ENCODE results near the gene ACYP1. TPM values are rescaled to one million over a fixed set of nuclear protein-coding genes. Genes with fewer than 3 reads are reported as not detected.

The ACYP1 gene
- total and polyA plus RNA-seq, 9 of the 15 experiments (the other 6 are each of a cell fraction or from before 2014, with no cell fraction given) = 19.9 to 113 (median 52.3) TPM

DNA sequence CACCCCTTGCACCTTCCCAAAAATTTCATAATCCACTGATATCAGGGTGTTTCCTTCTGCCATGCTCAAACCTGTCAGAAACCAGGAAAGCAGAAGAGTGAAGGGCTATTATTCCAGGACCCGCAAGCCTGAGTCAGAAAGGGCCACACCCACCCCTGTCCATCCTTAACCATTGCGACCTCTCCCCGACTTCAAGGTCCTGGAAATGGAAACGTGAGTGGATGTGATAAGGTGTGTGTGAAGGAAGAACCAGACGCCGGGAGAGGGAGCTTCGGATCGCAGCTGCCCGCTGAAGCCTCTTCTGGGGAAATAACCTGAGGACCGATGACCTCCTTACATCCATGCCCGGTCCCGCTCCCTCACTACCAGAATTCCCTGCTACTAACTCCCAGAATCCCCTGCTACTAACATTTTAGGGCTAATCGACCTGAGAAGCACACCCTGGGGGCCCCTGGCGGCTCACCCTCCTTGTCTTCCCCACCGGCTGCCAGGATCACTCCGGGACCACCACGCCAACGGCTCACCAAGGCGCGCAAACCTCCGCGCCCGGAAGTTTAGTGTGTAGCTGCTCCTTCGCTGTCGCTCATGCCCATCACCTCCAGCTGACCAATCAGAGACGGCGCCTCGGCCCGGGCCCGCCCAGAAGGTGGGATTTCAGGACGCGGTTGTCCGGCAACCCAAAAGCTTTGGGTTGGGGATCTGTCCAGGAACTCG lies at the start of gene ACYP1 (continued):
- TF ChIP-seq, protein P1, sequence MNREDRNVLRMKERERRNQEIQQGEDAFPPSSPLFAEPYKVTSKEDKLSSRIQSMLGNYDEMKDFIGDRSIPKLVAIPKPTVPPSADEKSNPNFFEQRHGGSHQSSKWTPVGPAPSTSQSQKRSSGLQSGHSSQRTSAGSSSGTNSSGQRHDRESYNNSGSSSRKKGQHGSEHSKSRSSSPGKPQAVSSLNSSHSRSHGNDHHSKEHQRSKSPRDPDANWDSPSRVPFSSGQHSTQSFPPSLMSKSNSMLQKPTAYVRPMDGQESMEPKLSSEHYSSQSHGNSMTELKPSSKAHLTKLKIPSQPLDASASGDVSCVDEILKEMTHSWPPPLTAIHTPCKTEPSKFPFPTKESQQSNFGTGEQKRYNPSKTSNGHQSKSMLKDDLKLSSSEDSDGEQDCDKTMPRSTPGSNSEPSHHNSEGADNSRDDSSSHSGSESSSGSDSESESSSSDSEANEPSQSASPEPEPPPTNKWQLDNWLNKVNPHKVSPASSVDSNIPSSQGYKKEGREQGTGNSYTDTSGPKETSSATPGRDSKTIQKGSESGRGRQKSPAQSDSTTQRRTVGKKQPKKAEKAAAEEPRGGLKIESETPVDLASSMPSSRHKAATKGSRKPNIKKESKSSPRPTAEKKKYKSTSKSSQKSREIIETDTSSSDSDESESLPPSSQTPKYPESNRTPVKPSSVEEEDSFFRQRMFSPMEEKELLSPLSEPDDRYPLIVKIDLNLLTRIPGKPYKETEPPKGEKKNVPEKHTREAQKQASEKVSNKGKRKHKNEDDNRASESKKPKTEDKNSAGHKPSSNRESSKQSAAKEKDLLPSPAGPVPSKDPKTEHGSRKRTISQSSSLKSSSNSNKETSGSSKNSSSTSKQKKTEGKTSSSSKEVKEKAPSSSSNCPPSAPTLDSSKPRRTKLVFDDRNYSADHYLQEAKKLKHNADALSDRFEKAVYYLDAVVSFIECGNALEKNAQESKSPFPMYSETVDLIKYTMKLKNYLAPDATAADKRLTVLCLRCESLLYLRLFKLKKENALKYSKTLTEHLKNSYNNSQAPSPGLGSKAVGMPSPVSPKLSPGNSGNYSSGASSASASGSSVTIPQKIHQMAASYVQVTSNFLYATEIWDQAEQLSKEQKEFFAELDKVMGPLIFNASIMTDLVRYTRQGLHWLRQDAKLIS (CRISPR knock-in tag; IDR thresholded peaks at IDR 0.05) = no peak
- TF ChIP-seq MTA3 (IDR thresholded peaks at IDR 0.05; ENCODE audit: borderline replicate concordance) (0 out of 2 replicates have a peak, but pooled peaks have one; percentile 33), HIVEP1 (CRISPR knock-in tag; IDR thresholded peaks at IDR 0.05) (no peak), SNIP1 (IDR thresholded peaks at IDR 0.05; ENCODE audit: low read depth) (no peak), ZNF699 (CRISPR knock-in tag; IDR thresholded peaks at IDR 0.05; ENCODE audit: insufficient replicate concordance) (no peak), TSC22D4 (tag; IDR thresholded peaks at IDR 0.05) (no peak), MTF1 (CRISPR knock-in tag; IDR thresholded peaks at IDR 0.05; ENCODE audit: borderline replicate concordance) (no peak), ZNF436 (CRISPR knock-in tag; IDR thresholded peaks at IDR 0.05) (no peak), ZC3H8 (IDR thresholded peaks at IDR 0.05) (no peak), SRSF7 (optimal IDR thresholded peaks at IDR 0.05; ENCODE audit: low read depth, low read length) (no peak)
- TF ChIP-seq, protein P2, sequence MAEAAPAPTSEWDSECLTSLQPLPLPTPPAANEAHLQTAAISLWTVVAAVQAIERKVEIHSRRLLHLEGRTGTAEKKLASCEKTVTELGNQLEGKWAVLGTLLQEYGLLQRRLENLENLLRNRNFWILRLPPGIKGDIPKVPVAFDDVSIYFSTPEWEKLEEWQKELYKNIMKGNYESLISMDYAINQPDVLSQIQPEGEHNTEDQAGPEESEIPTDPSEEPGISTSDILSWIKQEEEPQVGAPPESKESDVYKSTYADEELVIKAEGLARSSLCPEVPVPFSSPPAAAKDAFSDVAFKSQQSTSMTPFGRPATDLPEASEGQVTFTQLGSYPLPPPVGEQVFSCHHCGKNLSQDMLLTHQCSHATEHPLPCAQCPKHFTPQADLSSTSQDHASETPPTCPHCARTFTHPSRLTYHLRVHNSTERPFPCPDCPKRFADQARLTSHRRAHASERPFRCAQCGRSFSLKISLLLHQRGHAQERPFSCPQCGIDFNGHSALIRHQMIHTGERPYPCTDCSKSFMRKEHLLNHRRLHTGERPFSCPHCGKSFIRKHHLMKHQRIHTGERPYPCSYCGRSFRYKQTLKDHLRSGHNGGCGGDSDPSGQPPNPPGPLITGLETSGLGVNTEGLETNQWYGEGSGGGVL (CRISPR knock-in tag; IDR thresholded peaks at IDR 0.05) = no peak
- TF ChIP-seq, protein P3, sequence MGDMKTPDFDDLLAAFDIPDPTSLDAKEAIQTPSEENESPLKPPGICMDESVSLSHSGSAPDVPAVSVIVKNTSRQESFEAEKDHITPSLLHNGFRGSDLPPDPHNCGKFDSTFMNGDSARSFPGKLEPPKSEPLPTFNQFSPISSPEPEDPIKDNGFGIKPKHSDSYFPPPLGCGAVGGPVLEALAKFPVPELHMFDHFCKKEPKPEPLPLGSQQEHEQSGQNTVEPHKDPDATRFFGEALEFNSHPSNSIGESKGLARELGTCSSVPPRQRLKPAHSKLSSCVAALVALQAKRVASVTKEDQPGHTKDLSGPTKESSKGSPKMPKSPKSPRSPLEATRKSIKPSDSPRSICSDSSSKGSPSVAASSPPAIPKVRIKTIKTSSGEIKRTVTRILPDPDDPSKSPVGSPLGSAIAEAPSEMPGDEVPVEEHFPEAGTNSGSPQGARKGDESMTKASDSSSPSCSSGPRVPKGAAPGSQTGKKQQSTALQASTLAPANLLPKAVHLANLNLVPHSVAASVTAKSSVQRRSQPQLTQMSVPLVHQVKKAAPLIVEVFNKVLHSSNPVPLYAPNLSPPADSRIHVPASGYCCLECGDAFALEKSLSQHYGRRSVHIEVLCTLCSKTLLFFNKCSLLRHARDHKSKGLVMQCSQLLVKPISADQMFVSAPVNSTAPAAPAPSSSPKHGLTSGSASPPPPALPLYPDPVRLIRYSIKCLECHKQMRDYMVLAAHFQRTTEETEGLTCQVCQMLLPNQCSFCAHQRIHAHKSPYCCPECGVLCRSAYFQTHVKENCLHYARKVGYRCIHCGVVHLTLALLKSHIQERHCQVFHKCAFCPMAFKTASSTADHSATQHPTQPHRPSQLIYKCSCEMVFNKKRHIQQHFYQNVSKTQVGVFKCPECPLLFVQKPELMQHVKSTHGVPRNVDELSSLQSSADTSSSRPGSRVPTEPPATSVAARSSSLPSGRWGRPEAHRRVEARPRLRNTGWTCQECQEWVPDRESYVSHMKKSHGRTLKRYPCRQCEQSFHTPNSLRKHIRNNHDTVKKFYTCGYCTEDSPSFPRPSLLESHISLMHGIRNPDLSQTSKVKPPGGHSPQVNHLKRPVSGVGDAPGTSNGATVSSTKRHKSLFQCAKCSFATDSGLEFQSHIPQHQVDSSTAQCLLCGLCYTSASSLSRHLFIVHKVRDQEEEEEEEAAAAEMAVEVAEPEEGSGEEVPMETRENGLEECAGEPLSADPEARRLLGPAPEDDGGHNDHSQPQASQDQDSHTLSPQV (IDR thresholded peaks at IDR 0.05) = no peak
- TF ChIP-seq, protein P4, sequence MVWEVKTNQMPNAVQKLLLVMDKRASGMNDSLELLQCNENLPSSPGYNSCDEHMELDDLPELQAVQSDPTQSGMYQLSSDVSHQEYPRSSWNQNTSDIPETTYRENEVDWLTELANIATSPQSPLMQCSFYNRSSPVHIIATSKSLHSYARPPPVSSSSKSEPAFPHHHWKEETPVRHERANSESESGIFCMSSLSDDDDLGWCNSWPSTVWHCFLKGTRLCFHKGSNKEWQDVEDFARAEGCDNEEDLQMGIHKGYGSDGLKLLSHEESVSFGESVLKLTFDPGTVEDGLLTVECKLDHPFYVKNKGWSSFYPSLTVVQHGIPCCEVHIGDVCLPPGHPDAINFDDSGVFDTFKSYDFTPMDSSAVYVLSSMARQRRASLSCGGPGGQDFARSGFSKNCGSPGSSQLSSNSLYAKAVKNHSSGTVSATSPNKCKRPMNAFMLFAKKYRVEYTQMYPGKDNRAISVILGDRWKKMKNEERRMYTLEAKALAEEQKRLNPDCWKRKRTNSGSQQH (CRISPR knock-in tag; IDR thresholded peaks at IDR 0.05) = no peak
- TF ChIP-seq, protein P5, sequence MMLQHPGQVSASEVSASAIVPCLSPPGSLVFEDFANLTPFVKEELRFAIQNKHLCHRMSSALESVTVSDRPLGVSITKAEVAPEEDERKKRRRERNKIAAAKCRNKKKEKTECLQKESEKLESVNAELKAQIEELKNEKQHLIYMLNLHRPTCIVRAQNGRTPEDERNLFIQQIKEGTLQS (IDR thresholded peaks at IDR 0.05) = no peak
- TF ChIP-seq, protein P5 (CRISPR knock-in tag; conservative IDR thresholded peaks at IDR 0.05) = no peak
